Pancreas (tissue), 10 donors: ENCODE measurements around the gene CNNM3. TPM values are rescaled to one million over a fixed set of nuclear protein-coding genes. Genes with fewer than 3 reads are reported as not detected.

Source experiments
- ATAC-seq, 4 donors: fragments of 200-7000 bp; cut with Tn5 transposase; one replicate each; pipeline versions ENCODE4 v1.8.0 to v1.9.1; 2020; ENCODE audit warnings: mild to moderate bottlenecking in 4 of 4, moderate library complexity in 4 of 4
- DNase-seq, 6 donors: peaks; one replicate each; pipeline ENCODE4 v3.0.0-alpha.2; 2020
- FAIRE-seq: peaks from 2 replicates; lab custom pipeline; 2012; peaks lifted over from hg19 to GRCh38; lab: Jason Lieb, UNC
- H3K27ac ChIP-seq, 4 donors: fragments of 200-600 bp; sonication (generic); 1 replicate in 3 of 4; 2 replicates in 1 of 4; pipeline versions ENCODE4 v1.5.0 to v1.8.0; 2020
- H3K27me3 ChIP-seq, 4 donors: fragments of 200-600 bp; one replicate each; pipeline ENCODE4 v1.8.0; 2021
- H3K36me3 ChIP-seq, 3 donors: fragments of 200-600 bp; sonication (generic) in 1 of 3; one replicate each; pipeline versions ENCODE4 v1.5.0 to v1.8.0; 2020 to 2021
- H3K4me1 ChIP-seq, 3 donors: fragments of 200-600 bp; one replicate each; pipeline ENCODE4 v1.8.0; 2021
- H3K4me3 ChIP-seq, 4 donors: fragments of 200-600 bp; sonication (generic) in 2 of 4; one replicate each; pipeline versions ENCODE4 v1.5.0 to v1.8.0; 2020 to 2021
- H3K9me3 ChIP-seq, 4 donors: fragments of 200-600 bp; one replicate each; pipeline ENCODE4 v1.8.0; 2021
- CTCF ChIP-seq, 4 donors: fragments of 200-600 bp; sonication (generic) in 3 of 4; IDR thresholded peaks; one replicate each; pipeline versions ENCODE4 v1.5.0 to v1.8.0; 2021; ENCODE audit warnings: antibody characterized with exemption in 4 of 4
- WGBS, 2 donors: extraction: QIAGEN DNeasy Blood & Tissue Kit; methylation state at CpG; one replicate each; pipeline ENCODE4 v1.1.7; 2013; 5-methylcytosine and 5-hydroxymethylcytosine counted together
- intact Hi-C, 3 donors: fragments of 100-400 bp; cut with DNase I; formaldehyde crosslinking; loops; one replicate each; pipeline versions ENCODE4 v1.11.1 to v1.14.2; 2022
- polyA plus RNA-seq, 2 donors: library from polyadenylated mRNA; stranded (reverse); fragments of 200-250 nt; gene quantifications; one replicate each; pipeline ENCODE4 v1.2.3, GENCODE V29; 2013
- total RNA-seq, 6 donors: library from RNA; stranded (reverse); fragmentation: NEBNext Ultra II Directional in 4 of 6; extraction: Animal tissue kit (Norgen Biotek cat#: 25700) in 4 of 6; gene quantifications; one replicate each; pipeline versions ENCODE4 v1.2.1 to v1.2.4, GENCODE V29; 2021 to 2023
- donor health status: healthy with polysubstance abuse.
- donor health status: DM: no; HTN: no; CAD: no; lungs with moderate emphysema.
- donor health status: DM: no; HTN: no; CAD: no.
- donor health status: control.
- donor health status: control.
- donor health status: Bipolar disorder and iron deficiency.
- donor health status: DM: yes; HTN: yes; CAD: no.
- donor health status: DM: no; HTN: no; CAD: no.
- donor health status: DM: no; HTN: no; CAD: no.
- donor health status: DM: yes; HTN: yes; CAD: no.

Gene CNNM3
- total and polyA plus RNA-seq, 8 donors, result 13.6 to 35.1 (median 25.1) TPM

GRCh38 chr2:96857667-96858372 is 41.8 kb downstream of the CNNM3 start, which contains the start of gene ANKRD39:
Gene ANKRD39, minus strand, starts transcription at chr2:96858016. Its CDS starts 29 bp downstream, at chr2:96857987.
- Histone ChIP-seq H3K9me3 (no peaks in the 10 kb centered on the region), H3K4me1 (peaks cover 0 to 5% (median 0%) of the 10 kb centered on the region in 3 donors), H3K27ac (peak within 1 kb of the TSS; percentile 28 to 79 (median 54)), H3K4me3 (peak within 1 kb of the TSS; percentile 62 to 99 (median 72)), H3K36me3 (peaks cover 0 to 17% (median 5%) of the 10 kb centered on the region in 3 donors), H3K27me3 (no peaks in the 10 kb centered on the region)
- intact Hi-C loops, result no loop called here
- DNase-seq (peak; percentile 97 to 99 (median 98)), ATAC-seq (peak; percentile 92 to 97 (median 95)), FAIRE-seq (no peak)
- 0% methylated on average over 52 to 81 of the region's 81 CpGs for WGBS, 2 donors
- TF ChIP-seq CTCF (IDR thresholded peaks at IDR 0.05), result peak; percentile 58 to 80 (median 68)

GRCh38 chr2:96859099-96859649 is 43.1 kb downstream of the CNNM3 start:
- Histone ChIP-seq H3K9me3 (no peaks in the 10 kb centered on the region), H3K4me1 (peaks cover 0 to 5% (median 0%) of the 10 kb centered on the region in 3 donors), H3K27ac (no peak overlapping the region), H3K36me3 (peaks cover 4 to 20% (median 10%) of the 10 kb centered on the region in 3 donors), H3K27me3 (no peaks in the 10 kb centered on the region), H3K4me3 (no peak overlapping the region)
- intact Hi-C loops, result no loop called here
- FAIRE-seq, result no peak
- 73 to 75% methylated on average over 11 of the region's 11 CpGs for WGBS, 2 donors
- TF ChIP-seq CTCF (IDR thresholded peaks at IDR 0.05), result no peak
- no peak for ATAC-seq
- peak in 4 of 6 donors; percentile 46 to 79 (median 68) for DNase-seq

GRCh38 chr2:96859681-96860064 is 43.6 kb downstream of the CNNM3 start:
- Histone ChIP-seq H3K27ac (no peak overlapping the region), H3K9me3 (no peaks in the 10 kb centered on the region), H3K4me1 (peaks cover 0 to 5% (median 0%) of the 10 kb centered on the region in 3 donors), H3K27me3 (no peaks in the 10 kb centered on the region), H3K36me3 (peaks cover 6 to 25% (median 15%) of the 10 kb centered on the region in 3 donors), H3K4me3 (no peak overlapping the region)
- TF ChIP-seq CTCF (IDR thresholded peaks at IDR 0.05), result no peak
- no peak for ATAC-seq
- intact Hi-C loops, result loop anchor here in 2 of 3 donors (5.0 kb wide), 1 partner anchor 88 kb away; no protein-coding TSS in a partner anchor
- 50 to 55% methylated on average over 4 of the region's 4 CpGs for WGBS, 2 donors
- DNase-seq, result no peak
- no peak for FAIRE-seq

- no peak overlapping the region for H3K4me3 ChIP-seq
- H3K4me1 ChIP-seq, result peaks cover 0 to 5% (median 0%) of the 10 kb centered on the region in 3 donors
- DNase-seq, result peak in 1 of 6 donors; percentile 58
- no peak for TF ChIP-seq CTCF (IDR thresholded peaks at IDR 0.05)
- H3K27ac ChIP-seq, result no peak overlapping the region
- FAIRE-seq, result no peak
- ATAC-seq, result no peak
- 81 to 85% methylated on average over 35 to 38 of the region's 38 CpGs for WGBS, 2 donors
- H3K9me3 ChIP-seq, result no peaks in the 10 kb centered on the region
- no peaks in the 10 kb centered on the region for H3K27me3 ChIP-seq
- H3K36me3 ChIP-seq, result peaks cover 6 to 30% (median 19%) of the 10 kb centered on the region in 3 donors
- intact Hi-C loops, result loop anchor here in 2 of 3 donors (5.0 kb wide), 1 partner anchor 87 kb away; no protein-coding TSS in a partner anchor
Measured at GRCh38 chr2:96860065-96861029, 44.3 kb downstream of the CNNM3 start.
